GM18868 (cell line): ENCODE measurements around the gene DSP.

Experiments
- ATAC-seq: cut with Tn5 transposase; IDR thresholded peaks from one replicate; pipeline ENCODE4 v1.9.1; 2021; ENCODE audit warnings: mild to moderate bottlenecking, moderate library complexity; ENCODE audit not compliant: unreplicated experiment

The DSP gene

DNA sequence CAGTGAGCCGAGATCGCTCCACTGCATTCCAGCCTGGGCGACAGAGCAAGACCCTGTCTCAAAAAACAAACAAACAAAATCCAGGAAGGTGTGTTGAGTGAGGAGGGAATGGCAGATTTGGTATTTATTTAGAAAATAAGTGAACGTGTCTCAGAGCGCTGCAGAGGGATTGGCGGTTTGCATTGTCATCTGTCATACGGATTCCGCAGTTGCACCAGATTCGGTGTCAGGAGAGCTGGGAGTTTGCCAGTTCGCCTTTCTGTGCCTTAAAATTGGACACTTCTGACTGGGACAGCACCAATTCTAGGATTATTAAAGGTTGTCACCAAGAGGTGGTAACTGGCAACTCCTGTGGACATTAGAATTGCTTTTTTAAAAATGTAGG, 49.4 kb downstream of the DSP start:
- no peak for ATAC-seq

- no peak for ATAC-seq
Observed at GRCh38 chr6:7591770-7592169, 50.3 kb downstream of the DSP start.

- ATAC-seq, result no peak
Observed at GRCh38 chr6:7593229-7593628, 51.8 kb downstream of the DSP start.

DNA sequence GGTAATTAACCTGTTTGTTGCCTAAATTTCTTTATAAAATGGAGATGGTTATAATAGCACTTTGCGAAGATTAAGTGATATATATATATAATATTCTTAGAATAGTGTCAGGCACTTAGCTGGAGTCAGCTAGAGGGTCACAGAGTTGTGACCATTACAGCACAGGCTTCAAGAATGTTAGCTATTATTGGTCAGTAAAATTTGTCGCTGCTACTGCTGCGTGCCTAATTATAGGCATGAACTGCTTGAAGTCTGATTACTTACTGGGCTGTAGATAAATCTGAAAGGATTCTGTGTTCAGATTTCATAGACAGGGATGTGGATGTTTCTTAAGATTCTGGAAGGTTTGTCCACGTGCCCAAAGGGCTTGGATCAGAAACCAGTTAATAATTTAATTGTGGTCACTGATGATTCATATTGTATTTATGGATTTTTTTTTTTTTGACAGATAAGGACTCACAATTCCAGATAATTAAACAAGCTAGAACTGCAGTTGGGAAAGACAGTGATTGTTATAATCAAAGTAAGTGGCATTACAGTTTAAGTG, 53.2 kb downstream of the DSP start:
- no peak for ATAC-seq

GRCh38 chr6:7604003-7604402, 62.5 kb downstream of the DSP start:
- ATAC-seq, result no peak

DNA sequence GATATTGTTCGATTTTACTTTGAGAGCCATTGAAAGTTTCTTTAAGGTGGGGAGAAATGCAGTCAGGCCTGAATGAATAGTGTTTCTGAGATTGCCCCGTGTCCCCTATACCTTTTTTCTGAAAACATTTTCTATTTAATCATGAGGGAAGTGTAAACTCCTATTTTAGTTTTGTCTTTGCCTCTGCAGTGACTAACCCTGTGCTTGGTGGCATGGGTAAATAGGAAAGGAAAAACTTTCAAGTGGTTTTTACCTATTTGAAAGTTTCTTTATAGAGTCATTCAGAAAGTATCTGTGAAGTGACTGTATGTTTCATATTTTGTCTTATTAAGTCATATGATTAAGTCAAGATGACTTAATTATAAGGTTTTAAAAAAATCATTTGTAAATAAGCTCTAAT, 63.0 kb downstream of the DSP start:
- ATAC-seq, result peak; percentile 77

DNA sequence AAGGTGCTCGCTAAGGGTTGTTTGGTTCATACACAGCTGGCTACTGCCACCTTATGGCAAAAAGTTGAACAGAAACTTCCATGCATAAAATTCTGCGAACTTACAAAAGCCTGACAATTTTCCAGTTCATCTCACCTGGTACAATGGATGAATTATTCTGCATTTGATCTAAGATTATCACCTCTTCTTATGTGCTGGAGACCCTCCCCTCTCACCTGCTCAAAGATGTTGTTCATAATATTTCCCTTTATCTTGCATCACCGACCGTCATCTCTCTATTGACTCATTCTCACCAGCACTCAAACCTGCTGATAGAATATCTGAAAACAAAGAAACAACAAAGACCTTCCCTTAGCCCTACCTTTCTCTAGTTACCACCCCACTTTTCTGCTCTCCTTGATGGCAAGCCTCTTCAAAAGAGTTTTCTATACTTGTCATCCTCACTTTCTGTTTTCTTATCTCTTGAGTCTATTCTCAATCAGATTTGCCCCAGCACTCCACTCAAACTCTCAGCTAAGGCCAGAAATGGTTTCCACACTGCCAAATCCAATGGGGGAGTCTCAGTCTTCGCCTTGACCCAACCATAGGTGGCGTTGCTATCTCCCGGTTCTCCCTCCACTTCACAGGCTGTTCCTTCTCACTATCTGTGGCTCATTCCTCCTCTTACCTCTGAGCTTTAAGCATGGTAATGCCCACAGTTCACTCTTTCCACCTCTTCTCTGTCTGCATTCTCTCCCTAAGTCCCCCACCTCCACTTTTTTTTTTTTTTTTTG, 74.3 kb downstream of the DSP start:
- peak; percentile 35 for ATAC-seq

- ATAC-seq, result peak; percentile 75
Observed at GRCh38 chr6:7617801-7618764, 76.6 kb downstream of the DSP start.

GRCh38 chr6:7621761-7622160, 80.3 kb downstream of the DSP start:
- ATAC-seq, result no peak

DNA sequence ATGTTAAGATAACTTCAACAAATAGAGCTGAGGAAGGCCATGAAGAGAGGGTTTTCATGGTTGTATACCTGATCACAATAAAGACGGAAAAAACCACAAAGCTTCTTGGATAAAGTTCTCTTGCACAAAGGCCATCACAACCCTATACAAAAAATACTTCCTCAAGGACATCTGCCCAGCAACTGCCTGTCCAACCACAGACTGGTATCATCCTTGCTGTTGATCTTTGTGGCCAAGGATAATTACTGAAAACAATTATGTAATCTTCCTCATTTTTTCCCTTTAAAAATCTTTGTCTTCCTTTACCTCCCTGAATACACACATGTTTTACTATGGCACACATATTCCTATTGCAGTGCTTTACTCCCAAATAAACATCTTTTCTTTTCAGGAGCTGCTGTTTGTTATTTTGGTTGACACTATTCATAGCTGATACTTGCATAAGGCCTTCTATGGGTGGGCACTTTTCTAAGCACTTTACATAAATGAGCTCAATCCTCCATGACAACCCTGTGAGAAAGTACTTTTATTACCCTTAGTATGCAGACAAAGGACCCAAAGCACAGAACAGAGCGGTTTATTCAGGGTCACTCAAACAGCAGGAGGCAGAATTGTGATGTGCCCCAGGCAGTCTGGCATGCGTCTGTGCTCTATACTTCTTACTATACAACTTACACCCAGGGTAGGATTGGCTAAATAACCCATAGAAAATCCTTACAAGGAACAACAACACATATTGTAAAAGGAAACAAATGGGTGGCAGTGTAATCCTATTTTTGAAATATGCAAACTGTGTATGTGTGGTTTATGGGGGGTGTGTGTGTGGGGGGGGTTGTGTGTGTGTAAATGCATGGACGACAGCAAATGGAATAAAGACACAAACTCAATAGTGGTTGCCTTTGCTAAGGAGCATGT, 83.6 kb downstream of the DSP start:
- ATAC-seq, result no peak

- ATAC-seq, result no peak
Observed at GRCh38 chr6:7628479-7628878, 87.0 kb downstream of the DSP start.

- no peak for ATAC-seq
Observed at GRCh38 chr6:7628909-7629308, 87.4 kb downstream of the DSP start.

GRCh38 chr6:7629321-7629720, 87.8 kb downstream of the DSP start:
- ATAC-seq, result no peak

GRCh38 chr6:7630792-7631191, 89.3 kb downstream of the DSP start:
- no peak for ATAC-seq

GRCh38 chr6:7631466-7631865, 90.0 kb downstream of the DSP start:
- ATAC-seq, result no peak

- ATAC-seq, result no peak
Observed at GRCh38 chr6:7632501-7633290, 91.2 kb downstream of the DSP start.

GRCh38 chr6:7633361-7633760, 91.9 kb downstream of the DSP start:
- no peak for ATAC-seq

DNA sequence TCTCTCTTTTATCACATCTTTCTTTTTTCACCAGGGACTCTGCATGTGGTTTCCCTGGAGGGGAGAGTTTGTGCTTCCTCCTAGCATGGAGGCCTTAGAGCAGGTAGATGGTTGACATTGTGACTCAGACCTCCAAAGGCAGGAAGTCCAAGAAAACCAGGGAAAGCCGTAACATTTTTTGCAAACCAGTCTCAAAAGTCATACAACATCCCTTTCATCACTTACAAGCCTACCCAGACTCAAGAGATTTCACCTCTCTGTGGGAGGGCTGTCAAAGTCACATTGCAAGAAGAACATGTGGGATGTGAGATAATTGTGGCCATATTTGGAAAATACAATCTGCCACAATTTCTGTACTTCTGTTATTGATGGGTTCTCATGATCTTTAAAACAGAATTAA, 94.7 kb downstream of the DSP start:
- ATAC-seq, result no peak
